Activated CD8-positive, alpha-beta memory T cell treated with anti-CD3 and anti-CD28 coated beads, Interleukin-2, amount 50 U/mL, for 48 hours (primary cell): Measurements from ENCODE around the gene SPDEF.

Experiments used
- DNase-seq: peaks from one replicate; pipeline ENCODE4 v3.0.0-alpha.2; 2020

Gene SPDEF

GRCh38 chr6:34583461-34583860, 27.3 kb upstream of the SPDEF start:
- no peak for DNase-seq

GRCh38 chr6:34581561-34581920, 25.4 kb upstream of the SPDEF start:
- no peak for DNase-seq

- no peak for DNase-seq
Measured at GRCh38 chr6:34580707-34581560, 24.8 kb upstream of the SPDEF start.

GRCh38 chr6:34578445-34579262, 22.5 kb upstream of the SPDEF start:
- no peak for DNase-seq

GRCh38 chr6:34576286-34576955, 20.3 kb upstream of the SPDEF start:
- no peak for DNase-seq

GRCh38 chr6:34575326-34575725, 19.2 kb upstream of the SPDEF start:
- DNase-seq = no peak

GRCh38 chr6:34574647-34575293, 18.6 kb upstream of the SPDEF start:
- no peak for DNase-seq

GRCh38 chr6:34573567-34574183, 17.5 kb upstream of the SPDEF start:
- no peak for DNase-seq

GRCh38 chr6:34572585-34572984, 16.5 kb upstream of the SPDEF start:
- DNase-seq = no peak

GRCh38 chr6:34572021-34572420, 15.9 kb upstream of the SPDEF start:
- DNase-seq = no peak

GRCh38 chr6:34571388-34571787, 15.3 kb upstream of the SPDEF start:
- DNase-seq = no peak

GRCh38 chr6:34570066-34570833, 14.1 kb upstream of the SPDEF start:
- no peak for DNase-seq

- DNase-seq = no peak
Measured at GRCh38 chr6:34569361-34569973, 13.3 kb upstream of the SPDEF start.

- no peak for DNase-seq
Measured at GRCh38 chr6:34568341-34569201, 12.4 kb upstream of the SPDEF start.

GRCh38 chr6:34566830-34567546, 10.9 kb upstream of the SPDEF start:
- no peak for DNase-seq

- DNase-seq = no peak
Measured at GRCh38 chr6:34565722-34566137, 9.6 kb upstream of the SPDEF start.

- DNase-seq = no peak
Measured at GRCh38 chr6:34564181-34564580, 8.1 kb upstream of the SPDEF start.

GRCh38 chr6:34563513-34563870, 7.4 kb upstream of the SPDEF start:
- no peak for DNase-seq

GRCh38 chr6:34562861-34563512, 6.9 kb upstream of the SPDEF start:
- no peak for DNase-seq
